ENCODE results near the gene MYO5A.

The MYO5A gene

GRCh38 chr15:52259503-52259902, 269.2 kb downstream of the MYO5A start:
- H3K4me3 ChIP-seq (ENCODE audit: low read depth, low read length) = no peak overlapping the region
- 0 out of 2 replicates have a peak, but pooled peaks cover 4% of the 10 kb centered on the region for H3K4me1 ChIP-seq (ENCODE audit: control insufficient read depth, insufficient read depth, low read length)
- peaks cover 3 to 31% of the 10 kb centered on the region in 2 experiments; a peak in 2 of 3 replicates for H3K36me3 ChIP-seq (ENCODE audit: control insufficient read depth in 2 of 2, insufficient read depth in 1 of 2, low read length in 2 of 2)
- POLR2A ChIA-PET = interaction anchor here (0.7 kb wide), 1 partner anchor 615 kb away, joined by 4 read pairs; no protein-coding TSS in a partner anchor
- CTCF ChIA-PET = interaction anchor here (0.6 to 2.5 kb wide), 2 partner anchors 30 to 475 kb away, joined by 4 to 13 read pairs; no protein-coding TSS in a partner anchor
- H3K9me3 ChIP-seq (ENCODE audit: control insufficient read depth, insufficient read depth, low read depth, low read length) = no peaks in the 10 kb centered on the region
- no peak for TF ChIP-seq ZNF112 (tag by site-specific recombination; IDR thresholded peaks at IDR 0.05)
- no peak for TF ChIP-seq ZBTB26 (tag by site-specific recombination; optimal IDR thresholded peaks at IDR 0.05)
- no peak for TF ChIP-seq ZNF280C (tag by site-specific recombination; IDR thresholded peaks at IDR 0.05)
- TF ChIP-seq ZNF580 (tag by site-specific recombination; IDR thresholded peaks at IDR 0.05) = no peak
- no peak for TF ChIP-seq YY1 (tag by site-specific recombination; IDR thresholded peaks at IDR 0.05)
- TF ChIP-seq SCRT2 (tag by site-specific recombination; IDR thresholded peaks at IDR 0.05) = no peak
- no peak for TF ChIP-seq ZFP37 (tag by site-specific recombination; IDR thresholded peaks at IDR 0.05)
- no peak for TF ChIP-seq HIC1 (tag by site-specific recombination; IDR thresholded peaks at IDR 0.05)
- TF ChIP-seq GLIS2 (tag by site-specific recombination; IDR thresholded peaks at IDR 0.05) = no peak
- no peak for TF ChIP-seq ZNF501 (tag by site-specific recombination; IDR thresholded peaks at IDR 0.05)
- no peak for TF ChIP-seq ZBTB17 (tag by site-specific recombination; IDR thresholded peaks at IDR 0.05)
- no peak for TF ChIP-seq IKZF3 (tag by site-specific recombination; IDR thresholded peaks at IDR 0.05)
- TF ChIP-seq ZNF701 (tag by site-specific recombination; IDR thresholded peaks at IDR 0.05) = no peak
- TF ChIP-seq ZNF174 (tag by site-specific recombination; IDR thresholded peaks at IDR 0.05) = no peak
- TF ChIP-seq ZNF398 (tag by site-specific recombination; IDR thresholded peaks at IDR 0.05) = no peak
- TF ChIP-seq EGR2 (tag by site-specific recombination; IDR thresholded peaks at IDR 0.05; ENCODE audit: low read depth) = no peak
- TF ChIP-seq ZNF530 (tag by site-specific recombination; IDR thresholded peaks at IDR 0.05; ENCODE audit: low read depth) = no peak
- no peak for TF ChIP-seq ZNF37A (tag by site-specific recombination; IDR thresholded peaks at IDR 0.05)
- H3K27ac ChIP-seq (ENCODE audit: extremely low read depth, low read depth, low read length) = no peak overlapping the region

- H3K4me3 ChIP-seq (ENCODE audit: low read depth, low read length) = no peak overlapping the region
- H3K9me3 ChIP-seq (ENCODE audit: control insufficient read depth, insufficient read depth, low read depth, low read length) = no peaks in the 10 kb centered on the region
- peaks cover 6 to 31% of the 10 kb centered on the region in 2 experiments; a peak in 2 of 3 replicates for H3K36me3 ChIP-seq (ENCODE audit: control insufficient read depth in 2 of 2, insufficient read depth in 1 of 2, low read length in 2 of 2)
- ChIA-PET POLR2A (no interaction called here), CTCF (interaction anchor here (0.5 to 2.5 kb wide), 4 partner anchors 23 to 476 kb away, joined by 3 to 13 read pairs (median 3); no protein-coding TSS in a partner anchor)
- no peak overlapping the region for H3K27ac ChIP-seq (ENCODE audit: extremely low read depth, low read depth, low read length)
- 0 out of 2 replicates have a peak, but pooled peaks cover 4% of the 10 kb centered on the region for H3K4me1 ChIP-seq (ENCODE audit: control insufficient read depth, insufficient read depth, low read length)
- no peak for TF ChIP-seq ZNF677 (tag by site-specific recombination; IDR thresholded peaks at IDR 0.05)
- TF ChIP-seq ZNF639 (tag by site-specific recombination; IDR thresholded peaks at IDR 0.05) = no peak
- TF ChIP-seq ZNF600 (tag by site-specific recombination; IDR thresholded peaks at IDR 0.05) = no peak
- no peak for TF ChIP-seq ZBTB6 (tag by site-specific recombination; IDR thresholded peaks at IDR 0.05)
- TF ChIP-seq YY2 (tag by site-specific recombination; IDR thresholded peaks at IDR 0.05) = no peak
- no peak for TF ChIP-seq ZBTB21 (tag by site-specific recombination; IDR thresholded peaks at IDR 0.05)
- TF ChIP-seq ZSCAN16 (tag by site-specific recombination; IDR thresholded peaks at IDR 0.05) = no peak
- TF ChIP-seq ZNF140 (tag by site-specific recombination; IDR thresholded peaks at IDR 0.05) = no peak
- no peak for TF ChIP-seq ZNF302 (tag by site-specific recombination; IDR thresholded peaks at IDR 0.05; ENCODE audit: low read depth)
These were observed 270.2 kb downstream of the MYO5A start for GRCh38 chr15:52258461-52258860.

All from HEK293 (cell line).